K562 (cell line): ENCODE data around the gene MLH1. TPM values are rescaled to one million over a fixed set of nuclear protein-coding genes. Genes with fewer than 3 reads are reported as not detected.

Source experiments
- ATAC-seq: fragments of 200-7000 bp; cut with Tn5 transposase; 3 replicates; pipeline ENCODE4 v1.9.1; 2020; ENCODE audit warnings: moderate library complexity
- BruUV-seq: library from RNA; stranded (reverse); fragments of 400-500 nt; replicated peaks from 2 replicates; lab custom pipeline; 2021; lab: Mats Ljungman, UMichigan
- CTCF ChIA-PET: fragments of 300-600 bp; formaldehyde crosslinking; extraction: SDS; loops from one replicate; lab custom pipeline; 2021; ENCODE audit warnings: low intra/inter-chr PET ratio; lab: Yijun Ruan, JAX
- POLR2A ChIA-PET: fragments of 300-600, 350-650 bp; sonication (Branson Sonifier 250); formaldehyde crosslinking; extraction: SDS; loops from one replicate; lab custom pipeline; 2021; ENCODE audit warnings: antibody characterized with exemption, inconsistent platforms; lab: Yijun Ruan, JAX
- DNase-seq, 4 experiments: peaks; one replicate each; pipeline versions ENCODE4 v3.0.0 to v3.0.0-alpha.2; 2011 to 2018; ENCODE audit warnings: low spot score in 3 of 4, mixed read lengths in 3 of 4; ENCODE audit errors: extremely low read depth in 1 of 4
- FAIRE-seq: peaks from 2 replicates; lab custom pipeline; 2011; peaks lifted over from hg19 to GRCh38; lab: Jason Lieb, UNC
- H2AFZ ChIP-seq: 2 replicates; pipeline ENCODE4 v1.6.0; 2011; ENCODE audit warnings: low read depth, low read length, control low read depth, inconsistent platforms
- H3K27ac ChIP-seq: fragments of 200-600 bp; 3 replicates; pipeline ENCODE4 v1.8.0; 2011; ENCODE audit warnings: low read depth, mild to moderate bottlenecking, control low read depth, inconsistent platforms, low read length, moderate library complexity, mixed read lengths; ENCODE audit errors: extremely low read depth
- H3K27me3 ChIP-seq, 2 experiments: fragments of 300-600 bp in 1 of 2; 2 replicates in 1 of 2; 3 replicates in 1 of 2; pipeline versions ENCODE4 v1.6.0 to v1.8.0; 2011; ENCODE audit warnings: inconsistent platforms in 2 of 2, low read length in 2 of 2, mild to moderate bottlenecking in 1 of 2, mixed read lengths in 1 of 2, moderate library complexity in 1 of 2; ENCODE audit not compliant: control insufficient read depth in 2 of 2, insufficient read depth in 2 of 2
- H3K36me3 ChIP-seq: fragments of 300-600 bp; 3 replicates; pipeline ENCODE4 v1.8.0; 2011; ENCODE audit warnings: mild to moderate bottlenecking, low read length, inconsistent platforms; ENCODE audit not compliant: control insufficient read depth, insufficient read depth
- H3K4me1 ChIP-seq, 2 experiments: fragments of 200-600 bp in 1 of 2; replicated peaks in 1 of 2; 2 replicates in 1 of 2; 3 replicates in 1 of 2; pipeline versions ENCODE4 v1.5.1 to v1.8.0; 2011; ENCODE audit warnings: inconsistent platforms in 2 of 2, low read length in 2 of 2, mild to moderate bottlenecking in 1 of 2, mixed read lengths in 1 of 2, moderate library complexity in 1 of 2; ENCODE audit not compliant: control insufficient read depth in 2 of 2, insufficient read depth in 2 of 2
- H3K4me2 ChIP-seq: 2 replicates; pipeline ENCODE4 v1.6.1; 2011; ENCODE audit warnings: low read length, control low read depth, inconsistent platforms, mixed read lengths; ENCODE audit not compliant: insufficient read depth
- H3K4me3 ChIP-seq: fragments of 200-600 bp; sonication (generic), shearing (Covaris generic); 2 replicates; pipeline ENCODE4 v1.5.1; 2016; ENCODE audit warnings: control low read depth, inconsistent platforms
- H3K79me2 ChIP-seq: fragments of 200-600 bp; 3 replicates; pipeline ENCODE4 v1.8.0; 2011; ENCODE audit warnings: low read length, inconsistent platforms; ENCODE audit not compliant: control insufficient read depth, insufficient read depth
- H3K9ac ChIP-seq, 2 experiments: 2 replicates each; pipeline versions ENCODE4 v1.6.0 to v1.6.1; 2011; ENCODE audit warnings: low read depth in 2 of 2, low read length in 2 of 2, control low read depth in 1 of 2, inconsistent platforms in 1 of 2, mild to moderate bottlenecking in 1 of 2, mixed read lengths in 1 of 2; ENCODE audit not compliant: insufficient read depth in 1 of 2
- H3K9me1 ChIP-seq: one replicate; pipeline ENCODE4 v1.6.0; 2011; ENCODE audit warnings: inconsistent platforms, mild to moderate bottlenecking, low read length, moderate library complexity; ENCODE audit not compliant: control insufficient read depth, insufficient read depth
- H3K9me3 ChIP-seq: replicated peaks from 2 replicates; pipeline ENCODE4 v1.5.1; 2011; ENCODE audit warnings: low read depth, low read length, inconsistent platforms; ENCODE audit not compliant: control insufficient read depth, insufficient read depth
- H4K20me1 ChIP-seq: replicated peaks from 2 replicates; pipeline ENCODE4 v1.6.1; 2011; ENCODE audit warnings: low read length, inconsistent platforms, mixed read lengths; ENCODE audit not compliant: control insufficient read depth, insufficient read depth
- CEBPB ChIP-seq: fragments of 450-650 bp; IDR thresholded peaks from 2 replicates; pipeline ENCODE4 v1.6.1; 2016; ENCODE audit warnings: missing genetic modification characterization, missing compliant biosample characterization
- CTCF ChIP-seq, 3 experiments: IDR thresholded peaks in 2 of 3; conservative IDR thresholded peaks in 1 of 3; 2 replicates each; pipeline ENCODE4 v1.5.1; 2011 to 2012; ENCODE audit warnings: low read length in 3 of 3, mild to moderate bottlenecking in 3 of 3, control low read depth in 2 of 3, improper control_type of control experiment in 1 of 3, inconsistent platforms in 1 of 3, low read depth in 1 of 3, mixed read lengths in 1 of 3, moderate library complexity in 1 of 3; ENCODE audit not compliant: insufficient read depth in 2 of 3
- GABPB2 ChIP-seq: fragments of 250-450 bp; sonication (Bioruptor Pico); conservative IDR thresholded peaks from 2 replicates; pipeline ENCODE4 v1.5.1; 2021; ENCODE audit warnings: mild to moderate bottlenecking
- HLTF ChIP-seq: fragments of 450-650 bp; IDR thresholded peaks from 2 replicates; pipeline ENCODE4 v1.6.1; 2016
- IRF9 ChIP-seq: fragments of 450-650 bp; IDR thresholded peaks from 2 replicates; pipeline ENCODE4 v1.6.1; 2016; ENCODE audit warnings: missing biosample characterization, missing genetic modification characterization
- KHSRP ChIP-seq: fragments of 450-650 bp; IDR thresholded peaks from 2 replicates; pipeline ENCODE4 v1.6.1; 2017
- MED1 ChIP-seq: sonication (generic); formaldehyde crosslinking; IDR thresholded peaks from 2 replicates; pipeline ENCODE4 v1.8.1; 2023; ENCODE audit warnings: missing genetic modification reagents, borderline replicate concordance
- PRPF4 ChIP-seq: fragments of 200-400 bp; formaldehyde crosslinking; IDR thresholded peaks from one replicate; pipeline ENCODE4 v1.6.1; 2017; ENCODE audit warnings: low read length, low read depth, mild to moderate bottlenecking; ENCODE audit not compliant: insufficient read depth, poor library complexity, severe bottlenecking
- RNF2 ChIP-seq: sonication (generic); IDR thresholded peaks from 2 replicates; pipeline ENCODE4 v1.6.1; 2016
- SPI1 ChIP-seq: IDR thresholded peaks from 2 replicates; pipeline ENCODE4 v1.6.1; 2011; ENCODE audit warnings: low read depth, low read length, control low read depth, borderline replicate concordance
- ZFPM2 ChIP-seq: fragments of 250-450 bp; sonication (Bioruptor Pico); IDR thresholded peaks from 2 replicates; pipeline ENCODE4 v1.5.1; 2022; ENCODE audit warnings: mild to moderate bottlenecking
- ZNF609 ChIP-seq: sonication (generic); formaldehyde crosslinking; IDR thresholded peaks from 2 replicates; pipeline ENCODE4 v1.8.1; 2023; ENCODE audit warnings: missing genetic modification reagents, mild to moderate bottlenecking, borderline replicate concordance
- WGBS: fragments of 100-300 bp; shearing (Covaris generic); methylation state at CpG from one replicate; pipeline ENCODE4 v1.1.6; 2016; ENCODE audit warnings: low coverage, mixed read lengths; ENCODE audit not compliant: insufficient coverage; ENCODE audit errors: missing lambda C conversion rate; 5-methylcytosine and 5-hydroxymethylcytosine counted together
- in situ Hi-C: fragments of 300-500 bp; cut with MboI; formaldehyde crosslinking; loops from 4 replicates; pipeline ENCODE4 v1.15.0; 2018; ENCODE audit warnings: inconsistent platforms, mixed read lengths
- intact Hi-C: fragments of 100-400 bp; cut with micrococcal nuclease; formaldehyde crosslinking; loops from 2 replicates; pipeline ENCODE4 v1.14.2; 2022
- polyA plus RNA-seq, 8 experiments: library from polyadenylated mRNA; depleted of rRNA in 4 of 8; stranded (reverse) in 5 of 8; unstranded in 3 of 8; fragments of >200 nt; fragmentation: Nextera tagmentation in 2 of 8; fragmentation: Illumina TruSeq in 1 of 8; extraction: Ambion mirVana in 2 of 8; extraction: Trizol in 1 of 8; gene quantifications; 2 replicates each; pipeline versions ENCODE4 v1.2.1 to v1.2.3, GENCODE V29; 2011 to 2014; ENCODE audit warnings: inconsistent platforms in 1 of 8, missing spikeins in 1 of 8
- total RNA-seq, 7 experiments: library from RNA; depleted of rRNA in 6 of 7; stranded (reverse); fragments of >200 nt in 6 of 7; fragmentation: Illumina TruSeq in 2 of 7; extraction: Trizol in 2 of 7; gene quantifications; 2 replicates each; pipeline versions ENCODE4 v1.2.1 to v1.2.3, GENCODE V29; 2011 to 2021; ENCODE audit warnings: low replicate concordance in 1 of 7

The MLH1 gene
- total and polyA plus RNA-seq, 9 of the 15 experiments (the other 6 are each of a cell fraction or from before 2014, with no cell fraction given): 76.4 to 155 (median 117) TPM

- TF ChIP-seq CTCF (IDR thresholded peaks at IDR 0.05 in 2 of 3, conservative IDR thresholded peaks at IDR 0.05 in 1 of 3; ENCODE audit: insufficient read depth in 2 of 3, low read depth in 1 of 3, low read length in 3 of 3) (peak; percentile 34 to 52 (median 47); a peak in 5 of 6 replicates), PRPF4 (no peak)
Observed at GRCh38 chr3:37024092-37024491, 30.8 kb downstream of the MLH1 start (continued).

- ATAC-seq (no peak), FAIRE-seq (no peak), DNase-seq (no peak)
- intact Hi-C loops: loop anchor here (1.0 kb wide), 2 partner anchors 188 to 231 kb away; no protein-coding TSS in a partner anchor
- WGBS: 88% methylated on average over 3 of the region's 3 CpGs
- Histone ChIP-seq H4K20me1 (no peaks in the 10 kb centered on the region), H3K4me2 (no peak overlapping the region), H3K4me1 (peaks cover 4 to 8% of the 10 kb centered on the region in 2 experiments; a peak in 3 of 5 replicates), H3K9me3 (no peaks in the 10 kb centered on the region), H3K36me3 (peaks cover 93% of the 10 kb centered on the region), H3K9me1 (no peaks in the 10 kb centered on the region), H3K79me2 (0 out of 3 replicates have a peak, but pooled peaks cover 3% of the 10 kb centered on the region), H2AFZ (no peak overlapping the region), H3K4me3 (no peak overlapping the region), H3K9ac (no peak overlapping the region), H3K27ac (no peak overlapping the region), H3K27me3 (no peaks in the 10 kb centered on the region)
- in situ Hi-C loops: no loop called here
- ChIA-PET CTCF (interaction anchor here (0.7 kb wide), 1 partner anchor 188 kb away, joined by 5 read pairs; no protein-coding TSS in a partner anchor), POLR2A (interaction anchor here (0.8 to 2.7 kb wide), 11 partner anchors 10 to 204 kb away, joined by 3 to 17 read pairs (median 3); partner anchors contain the start of genes EPM2AIP1, LRRFIP2 and MLH1)
- no TSS peak for BruUV-seq
- TF ChIP-seq ZFPM2 (CRISPR knock-in tag) (no peak), ZNF609 (CRISPR knock-in tag) (no peak), RNF2 (no peak), HLTF (no peak), KHSRP (no peak), MED1 (CRISPR knock-in tag) (no peak), SPI1 (0 out of 2 replicates have a peak, but pooled peaks have one; percentile 2), IRF9 (tag) (peak; percentile 94), CEBPB (peak; percentile 98), GABPB2 (CRISPR knock-in tag) (no peak)
Observed at GRCh38 chr3:37024820-37025405, 31.6 kb downstream of the MLH1 start.
